NCI-H1436 (cell line): Measurements from ENCODE around the gene SYT13.

Experiments
- DNase-seq: peaks from one replicate; lab custom pipeline; 2025; lab: John Stamatoyannopoulos, UW

Gene SYT13

DNA sequence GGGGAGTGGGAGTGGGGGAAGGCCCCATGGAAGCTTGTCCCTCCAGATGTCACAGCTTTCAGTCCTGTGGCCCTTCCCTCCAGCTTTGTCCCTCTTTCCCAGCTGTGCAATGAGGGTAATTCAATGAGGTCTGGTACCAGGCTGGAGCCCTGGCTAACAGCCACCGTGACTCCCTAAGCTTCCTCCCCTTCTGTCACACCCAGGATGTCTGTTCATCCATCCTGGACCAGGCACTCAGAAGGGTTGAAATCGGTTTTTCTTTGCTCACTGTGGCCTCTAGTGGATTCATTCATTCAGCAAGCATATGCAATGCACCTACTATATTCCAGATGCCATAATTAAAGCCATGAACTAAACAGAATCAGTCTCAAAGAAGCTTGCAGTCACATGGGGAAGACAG lies 38.7 kb downstream of the SYT13 start:
- DNase-seq = no peak

DNA sequence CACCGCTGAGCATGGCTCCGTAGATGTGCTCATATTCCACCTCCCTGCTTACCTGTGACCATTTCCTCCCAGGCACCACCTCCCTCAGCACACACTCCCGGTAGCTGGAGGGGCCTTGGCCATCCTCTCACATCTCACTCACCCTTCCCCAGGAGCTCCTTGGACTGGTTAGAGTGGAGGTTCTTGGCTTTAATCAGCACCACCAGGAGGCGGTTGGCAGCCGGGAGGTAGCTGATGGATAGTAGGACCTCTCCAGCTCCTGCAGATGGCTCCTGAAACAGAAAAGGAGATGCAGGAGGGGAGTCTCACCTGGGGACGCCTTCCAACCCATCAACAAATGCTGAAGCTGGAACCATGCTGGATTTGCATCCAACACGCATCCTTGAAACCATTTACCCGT lies 39.9 kb downstream of the SYT13 start:
- DNase-seq = no peak

DNA sequence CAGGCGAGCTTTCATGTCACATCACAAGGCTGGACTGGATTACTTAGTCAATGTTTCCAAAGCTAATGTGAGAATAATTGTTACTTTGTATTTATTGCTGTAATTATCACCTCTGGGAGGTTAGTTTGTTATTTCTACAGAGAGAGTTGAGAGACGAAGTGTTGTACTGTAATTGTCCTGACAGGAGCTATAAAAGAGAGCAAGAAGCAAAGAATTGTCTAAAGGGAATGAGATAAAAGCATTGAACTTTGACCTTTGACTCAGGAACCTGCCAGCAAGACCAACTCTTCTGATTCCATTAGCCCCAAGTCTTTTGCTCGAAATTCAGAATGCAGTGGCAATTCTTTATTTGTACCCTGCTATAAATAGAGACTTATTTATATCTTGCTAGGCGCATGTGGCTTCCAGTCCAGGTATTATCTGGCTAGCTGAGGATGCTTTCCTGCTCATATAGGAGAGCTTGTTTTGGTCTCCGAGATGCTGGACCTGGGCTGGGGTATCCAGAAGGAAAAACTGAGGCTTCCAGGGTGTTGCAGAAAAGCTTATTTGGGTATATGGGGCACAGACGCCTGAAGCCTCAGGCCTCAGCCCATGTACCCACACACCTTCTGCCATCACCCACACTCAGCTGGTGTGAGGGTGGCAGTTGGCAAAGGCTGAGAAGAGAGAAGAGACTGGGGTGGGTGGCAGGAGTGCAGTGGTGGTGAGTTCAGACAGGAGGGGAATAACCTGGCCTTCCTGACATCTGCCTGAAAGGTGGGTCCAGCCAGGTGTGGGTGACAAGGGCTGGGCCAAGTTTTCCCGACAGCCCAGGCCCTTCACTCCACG lies 40.7 kb downstream of the SYT13 start:
- no peak for DNase-seq

DNA sequence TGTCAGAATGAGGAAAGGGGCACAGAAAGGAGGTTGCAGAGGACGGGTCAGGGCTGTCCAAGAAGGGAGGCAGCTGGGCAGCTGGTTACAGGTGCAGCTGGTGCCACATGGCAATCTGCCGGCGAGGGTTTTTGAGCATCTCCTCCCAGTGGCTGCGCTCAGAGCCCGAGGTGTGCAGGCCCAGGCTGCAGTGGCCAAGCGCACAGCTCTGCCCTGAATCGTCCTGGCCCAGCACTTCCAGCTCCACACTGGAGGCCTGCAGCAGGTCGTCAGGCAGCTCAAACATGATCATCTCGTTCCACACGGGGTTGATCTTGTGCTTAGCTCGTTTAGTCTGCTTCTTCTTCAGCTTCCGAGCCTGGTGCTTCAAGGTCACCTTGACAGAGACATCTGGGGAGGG lies 42.2 kb downstream of the SYT13 start:
- DNase-seq = no peak

DNA sequence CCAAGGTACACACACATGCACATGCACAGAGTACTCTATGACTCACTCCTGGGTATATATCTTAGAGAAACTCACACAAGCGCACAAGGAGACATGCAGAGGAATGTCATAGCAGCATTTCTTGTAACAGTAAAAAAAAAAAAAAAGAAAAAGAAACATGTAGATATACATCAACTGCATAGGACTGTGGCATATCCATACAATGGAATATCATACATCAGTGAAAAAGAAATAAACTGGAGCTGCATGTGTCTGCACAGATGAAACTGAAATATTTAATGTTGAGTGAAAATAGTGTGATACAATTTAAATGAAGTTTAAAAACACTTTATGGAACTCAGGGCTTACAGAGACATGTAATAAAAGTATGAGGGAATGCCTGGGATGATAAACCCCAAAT lies 46.4 kb downstream of the SYT13 start:
- DNase-seq = no peak

DNA sequence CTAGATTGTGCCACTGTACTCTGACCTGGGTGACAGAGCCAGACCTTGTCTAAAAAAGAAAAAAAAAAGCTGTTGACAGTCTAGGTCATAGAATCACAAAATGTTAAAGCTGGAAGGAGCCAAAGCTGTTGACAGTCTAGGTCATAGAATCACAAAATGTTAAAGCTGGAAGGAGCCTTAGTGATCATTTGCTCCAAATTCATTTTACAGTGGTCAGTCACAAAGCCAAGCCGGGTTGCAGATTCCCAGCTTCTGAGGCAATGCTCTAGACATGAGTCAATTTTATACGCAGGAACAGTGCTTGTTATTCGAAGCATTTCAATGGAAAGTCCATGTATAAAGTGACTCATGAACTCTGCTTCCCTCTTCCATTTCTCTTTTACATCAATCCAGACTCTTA lies 47.4 kb downstream of the SYT13 start:
- no peak for DNase-seq

DNA sequence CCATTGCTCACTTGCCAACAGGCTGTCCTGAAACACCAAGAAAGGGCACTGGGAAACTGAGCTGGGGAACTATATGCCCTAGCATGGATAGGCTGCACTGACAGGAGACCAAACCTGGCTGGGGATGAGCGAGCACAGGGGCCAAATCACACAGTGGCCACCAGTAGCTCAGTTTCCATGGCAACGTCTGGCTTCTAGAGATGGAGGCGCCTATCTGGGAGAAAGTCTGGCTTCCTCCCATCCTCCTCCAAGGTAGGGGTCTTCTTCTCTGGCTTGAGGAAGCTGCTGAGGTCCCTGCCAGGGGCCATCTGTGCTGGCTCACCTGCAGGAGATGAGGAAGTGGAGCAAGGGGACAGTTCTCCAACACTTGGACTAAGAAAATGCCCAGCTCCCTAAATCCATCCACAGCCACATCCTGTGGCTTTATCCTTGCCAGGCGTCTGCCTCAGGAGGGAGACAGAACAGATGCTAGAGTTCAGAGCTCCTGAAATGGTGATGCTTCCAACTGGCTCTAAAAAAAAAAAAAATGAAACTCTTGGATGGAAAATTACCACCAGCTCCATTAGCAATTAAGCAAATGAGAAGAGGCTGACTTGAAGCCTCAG lies 48.3 kb downstream of the SYT13 start:
- DNase-seq = no peak

DNA sequence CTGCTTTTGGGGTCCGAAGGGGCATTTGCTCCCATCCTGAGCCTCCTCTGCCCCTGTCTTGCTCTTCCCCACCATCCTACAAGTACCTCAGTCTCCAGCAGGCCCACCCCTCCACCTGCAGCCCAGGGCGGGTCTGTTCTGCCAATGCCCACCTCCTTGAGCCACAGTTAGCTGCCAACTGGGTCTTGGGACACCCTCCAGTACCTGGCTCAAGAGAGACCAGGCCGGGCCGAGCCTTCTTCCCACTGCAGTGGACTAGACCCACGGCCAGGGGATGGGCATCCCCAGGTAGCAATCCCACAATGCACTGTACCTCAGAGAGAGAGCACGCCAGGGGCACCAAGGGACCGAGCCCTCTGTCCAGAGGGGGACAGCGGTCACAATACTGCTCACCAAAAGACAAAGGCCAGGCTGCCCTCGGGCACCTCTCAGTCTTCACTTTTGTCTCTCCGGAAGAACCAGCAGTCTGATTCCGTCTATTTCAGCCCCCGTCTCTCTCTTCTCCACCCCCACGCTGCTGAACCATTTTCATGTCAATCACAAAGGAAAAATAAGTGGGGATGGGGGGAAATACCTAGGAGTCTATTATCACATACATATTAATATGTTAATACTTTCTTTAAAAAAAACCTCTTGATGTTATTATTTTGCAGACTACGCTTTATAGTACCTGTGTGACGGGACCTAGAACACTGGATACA lies 51.7 kb downstream of the SYT13 start:
- DNase-seq = no peak

DNA sequence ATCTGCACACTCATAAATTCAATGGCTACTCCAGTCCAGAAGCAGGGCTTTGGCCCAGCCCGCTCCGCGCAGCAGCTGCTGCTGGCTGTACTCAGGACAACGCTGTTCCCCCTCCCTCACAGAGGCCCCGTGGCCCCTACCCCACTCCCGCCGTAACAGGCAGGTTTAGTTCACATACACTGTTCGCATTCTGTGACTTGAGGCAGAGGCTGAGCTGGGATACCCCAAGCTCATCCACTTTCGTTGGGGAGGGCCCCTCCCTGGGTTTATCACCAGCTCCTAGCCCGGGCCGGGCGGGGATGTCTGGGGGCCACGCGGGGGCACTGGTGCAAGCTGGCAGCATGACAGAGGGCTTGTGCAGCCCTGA lies 52.4 kb downstream of the SYT13 start:
- no peak for DNase-seq

DNA sequence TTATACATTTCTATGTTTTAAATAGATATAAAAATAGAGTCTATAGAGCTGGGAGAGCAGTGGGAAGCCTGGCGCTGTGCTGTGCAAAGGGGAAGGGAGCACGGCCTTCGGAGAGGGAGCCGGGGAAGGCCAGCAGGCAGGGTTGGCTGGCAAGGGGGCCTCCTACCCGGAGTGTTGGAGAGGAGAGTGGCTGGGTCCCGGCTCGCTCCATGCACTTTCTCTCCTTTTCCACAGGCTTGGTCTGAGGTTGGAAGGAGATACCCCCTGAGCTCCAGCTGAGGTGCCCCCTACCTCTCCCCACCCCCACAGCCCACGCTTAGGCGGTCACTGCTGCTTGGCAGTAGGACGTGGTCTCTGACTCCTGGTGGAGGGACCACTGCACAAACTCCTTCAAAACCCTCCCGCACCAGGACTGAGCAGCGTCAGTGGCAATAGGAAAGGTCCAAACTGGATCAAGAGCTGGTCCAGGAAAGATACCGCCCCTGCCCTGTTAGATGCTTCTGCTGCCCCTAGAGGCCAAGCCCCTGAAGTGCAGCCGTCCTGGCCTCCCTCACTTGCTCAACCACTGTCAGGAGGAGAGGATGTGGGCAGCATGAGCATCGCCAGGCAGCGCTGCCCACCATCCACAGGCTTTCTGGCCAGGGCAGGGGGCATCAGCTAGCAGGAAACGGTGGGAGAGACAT lies 52.9 kb downstream of the SYT13 start:
- peak; percentile 21 for DNase-seq

DNA sequence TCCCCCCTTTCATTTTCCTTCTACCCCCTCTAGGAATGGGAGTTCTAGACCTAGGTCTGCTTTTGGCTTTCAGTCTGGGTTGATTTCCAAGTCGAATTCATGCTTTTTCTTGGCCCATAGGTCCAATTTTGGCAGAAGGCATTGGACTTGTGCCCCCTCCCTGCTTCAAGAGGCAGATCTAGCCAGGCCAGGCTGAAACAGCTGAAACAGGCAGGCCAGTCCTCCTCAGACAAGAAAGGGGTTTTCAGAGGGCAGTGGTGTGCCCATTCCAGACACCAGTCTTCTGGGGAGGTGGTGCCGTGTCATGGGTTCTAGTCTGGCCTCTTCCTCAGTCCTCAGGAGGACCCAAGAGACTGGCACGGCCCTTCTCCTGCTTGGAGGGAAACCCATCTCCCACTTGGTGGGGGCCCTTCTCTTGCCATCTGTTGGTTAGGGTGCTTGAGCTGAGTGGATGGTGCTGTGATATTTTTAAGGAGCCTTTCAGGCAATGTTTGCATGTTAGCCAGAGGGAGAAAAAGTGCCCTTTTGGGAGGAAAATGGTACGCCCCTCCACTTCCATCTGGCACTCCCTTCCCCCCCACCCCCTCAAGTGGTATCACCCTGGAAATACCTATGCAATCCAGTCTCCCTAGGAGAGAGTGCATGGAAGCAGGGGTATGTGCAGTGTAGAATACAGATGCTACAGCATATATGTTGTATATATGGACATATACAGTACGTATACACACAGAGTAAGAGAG lies 53.6 kb downstream of the SYT13 start:
- DNase-seq = no peak

DNA sequence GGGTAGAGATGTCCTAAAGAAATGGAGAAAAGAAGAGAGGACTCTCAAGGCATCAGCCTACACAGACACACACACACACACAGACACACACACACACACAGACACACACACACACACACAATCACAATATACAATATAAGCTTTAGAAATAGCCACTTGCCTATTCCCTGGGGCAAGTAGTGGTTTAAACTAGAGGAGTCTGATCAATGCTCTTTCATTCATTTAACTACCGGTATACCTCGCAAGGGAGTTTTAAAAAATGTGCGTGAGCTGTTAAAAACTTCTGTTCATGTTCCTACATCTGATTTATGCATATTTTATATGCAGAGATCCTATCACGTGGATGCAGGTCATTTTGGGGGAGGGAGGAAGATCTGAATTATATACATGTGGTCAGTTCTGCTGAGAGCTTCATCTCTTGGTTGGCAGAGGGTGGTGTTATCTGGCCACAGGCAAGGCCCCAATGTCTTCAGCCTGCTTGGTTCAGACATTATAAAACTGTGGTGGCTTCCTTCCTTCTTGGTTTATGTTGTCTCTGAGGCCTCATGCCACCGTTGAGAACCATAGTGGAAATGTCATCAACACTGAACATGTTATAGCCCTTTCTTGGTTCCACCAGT lies 56.6 kb downstream of the SYT13 start:
- DNase-seq = no peak

DNA sequence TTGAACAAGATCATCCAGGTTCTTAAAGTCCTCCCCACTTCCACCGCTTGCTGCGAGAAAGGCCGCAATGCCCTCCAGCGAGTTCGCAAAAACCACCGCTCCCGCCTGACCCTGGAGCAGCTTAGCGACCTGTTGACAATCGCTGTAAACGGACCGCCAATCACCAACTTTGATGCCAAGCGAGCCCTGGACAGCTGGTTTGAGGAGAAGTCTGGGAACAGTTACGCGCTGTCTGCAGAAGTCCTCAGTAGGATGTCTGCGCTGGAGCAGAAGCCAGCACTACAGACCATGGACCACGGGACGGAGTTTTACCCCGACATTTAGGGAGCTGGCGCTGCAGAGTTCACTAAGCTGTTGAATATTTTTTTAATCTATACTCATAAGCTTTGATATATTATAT lies 58.3 kb downstream of the SYT13 start:
- DNase-seq = no peak

DNA sequence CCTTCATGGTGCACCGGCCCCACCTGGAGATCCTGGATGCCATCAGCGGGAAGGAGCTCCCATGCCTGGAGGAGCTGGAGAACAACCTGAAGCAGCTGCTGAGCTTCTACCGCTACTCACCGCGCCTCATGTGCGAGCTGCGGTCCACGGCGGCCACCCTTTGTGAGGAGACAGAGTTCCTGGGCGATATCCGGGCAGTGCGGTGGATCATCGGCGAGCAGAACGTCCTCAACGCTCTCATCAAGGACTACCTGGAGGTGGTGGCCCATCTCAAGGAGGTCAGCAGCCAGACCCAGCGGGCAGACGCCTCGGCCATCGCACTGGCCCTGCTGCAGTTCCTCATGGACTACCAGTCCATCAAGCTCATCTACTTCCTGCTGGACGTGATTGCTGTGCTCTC lies 59.2 kb downstream of the SYT13 start:
- DNase-seq = no peak

DNA sequence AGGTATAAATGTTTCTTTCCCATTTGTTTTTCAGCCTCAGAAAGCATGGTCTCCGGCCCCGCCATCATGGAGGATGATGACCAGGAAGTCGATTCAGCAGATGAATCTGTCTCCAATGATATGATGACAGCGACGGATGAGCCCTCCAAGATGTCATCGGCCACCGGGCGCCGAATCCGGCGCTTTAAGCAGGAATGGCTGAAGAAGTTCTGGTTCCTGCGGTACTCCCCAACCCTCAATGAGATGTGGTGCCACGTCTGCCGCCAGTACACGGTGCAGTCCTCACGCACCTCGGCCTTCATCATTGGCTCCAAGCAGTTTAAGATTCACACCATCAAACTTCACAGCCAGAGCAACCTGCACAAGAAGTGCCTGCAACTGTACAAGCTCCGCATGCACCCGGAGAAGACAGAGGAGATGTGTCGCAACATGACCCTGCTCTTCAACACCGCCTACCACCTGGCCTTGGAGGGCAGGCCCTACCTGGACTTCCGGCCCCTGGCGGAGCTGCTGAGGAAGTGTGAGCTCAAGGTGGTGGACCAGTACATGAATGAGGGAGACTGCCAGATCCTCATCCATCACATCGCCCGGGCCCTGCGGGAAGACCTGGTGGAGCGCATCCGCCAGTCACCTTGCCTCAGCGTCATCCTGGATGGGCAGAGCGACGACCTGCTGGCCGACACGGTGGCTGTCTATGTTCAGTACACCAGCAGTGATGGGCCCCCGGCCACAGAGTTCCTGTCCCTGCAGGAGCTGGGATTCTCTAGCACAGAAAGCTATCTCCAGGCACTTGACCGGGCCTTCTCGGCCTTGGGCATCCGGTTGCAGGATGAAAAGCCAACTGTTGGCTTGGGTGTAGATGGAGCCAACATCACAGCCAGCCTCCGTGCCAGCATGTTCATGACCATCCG lies 59.9 kb downstream of the SYT13 start:
- no peak for DNase-seq

DNA sequence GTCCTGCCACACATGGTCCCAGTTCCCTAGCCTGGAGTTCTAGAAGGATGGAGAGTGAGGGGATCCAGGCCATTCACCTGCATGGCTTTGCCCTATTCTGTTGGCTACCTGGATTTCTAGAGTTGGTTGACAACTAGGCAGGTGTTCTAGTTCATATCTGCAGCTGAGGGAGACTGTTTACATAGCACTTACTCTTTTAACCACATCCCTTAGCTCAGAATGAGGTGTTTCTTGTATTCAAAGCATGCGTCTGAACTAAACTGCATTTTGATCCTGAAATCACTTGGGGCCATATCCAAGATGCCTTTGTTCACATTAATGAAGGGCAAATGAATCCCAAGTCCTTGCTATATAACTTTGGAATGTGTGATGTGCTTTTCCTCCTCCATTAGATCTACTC lies 60.9 kb downstream of the SYT13 start:
- DNase-seq = no peak

DNA sequence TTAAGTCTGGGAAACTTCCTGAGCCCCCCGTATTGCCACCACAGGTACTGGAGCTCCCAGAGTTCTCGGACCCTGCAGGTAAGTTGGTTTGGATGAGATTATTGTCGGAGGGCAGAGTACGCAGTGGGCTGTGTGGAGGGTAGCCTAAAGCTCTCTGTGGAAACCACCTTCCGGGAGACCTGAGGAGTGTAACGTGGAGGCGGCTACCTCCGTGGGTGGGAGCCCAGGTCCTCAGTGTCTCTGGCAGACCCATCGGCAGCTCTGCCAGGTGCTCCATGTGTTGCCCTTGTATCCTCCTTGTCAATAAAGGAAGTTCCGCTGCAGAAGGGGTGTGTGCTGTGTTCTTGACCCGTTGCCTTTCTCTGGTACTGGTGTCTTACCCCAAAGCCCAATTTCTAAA lies 61.4 kb downstream of the SYT13 start:
- DNase-seq = no peak

DNA sequence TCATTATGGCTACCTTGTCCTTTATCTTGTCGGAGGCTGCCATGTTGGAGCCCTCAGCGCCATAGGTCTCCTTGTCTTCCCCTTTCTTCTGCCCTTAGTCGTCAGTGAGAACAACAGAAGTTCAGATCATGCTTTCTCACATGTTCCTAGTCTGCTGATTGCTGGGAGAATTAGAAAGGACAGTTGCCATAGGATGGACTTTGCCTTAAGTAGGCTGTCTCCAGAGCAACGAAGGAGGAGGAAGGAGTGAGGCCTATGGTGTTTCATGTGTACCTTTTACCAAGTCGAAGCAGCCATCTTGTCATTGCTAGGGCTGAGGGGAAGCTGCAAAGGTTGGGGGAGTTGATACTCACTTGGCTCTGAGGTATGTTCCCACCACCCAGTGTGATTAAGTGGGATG lies 62.6 kb downstream of the SYT13 start:
- no peak for DNase-seq

DNA sequence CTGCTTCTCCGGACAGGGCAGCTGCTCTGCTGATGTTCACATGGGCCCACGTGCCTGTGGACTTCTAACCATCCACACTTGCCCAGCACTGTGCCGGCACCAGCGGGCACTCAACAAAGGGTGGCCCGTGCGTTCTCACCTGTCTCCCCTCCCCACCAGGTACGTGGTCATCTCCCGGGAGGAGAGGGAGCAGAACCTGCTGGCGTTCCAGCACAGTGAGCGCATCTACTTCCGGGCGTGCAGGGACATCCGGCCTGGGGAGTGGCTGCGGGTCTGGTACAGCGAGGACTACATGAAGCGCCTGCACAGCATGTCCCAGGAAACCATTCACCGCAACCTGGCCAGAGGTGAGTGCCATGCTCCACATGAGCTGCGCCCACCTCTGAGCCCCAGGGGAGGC lies 66.7 kb downstream of the SYT13 start:
- DNase-seq = no peak

DNA sequence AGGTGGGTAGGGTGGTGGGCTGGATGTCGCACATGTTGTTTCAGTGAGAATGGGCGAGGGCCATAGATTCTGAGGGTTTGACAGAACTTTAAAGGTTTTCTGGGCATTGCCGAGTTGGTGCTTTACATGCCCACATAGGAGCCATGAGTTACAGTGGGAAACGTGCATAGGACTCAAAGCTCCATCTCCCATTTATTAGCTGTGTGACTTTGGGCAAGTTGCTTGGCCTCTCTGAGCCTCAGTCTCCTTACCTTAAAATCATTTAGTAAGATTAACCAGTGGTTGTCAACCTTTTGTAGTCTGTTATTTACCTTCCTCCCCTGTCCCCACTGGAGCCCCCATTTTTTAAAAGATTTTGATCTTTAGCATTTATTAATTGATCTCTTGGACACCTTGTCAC lies 67.4 kb downstream of the SYT13 start:
- no peak for DNase-seq

DNA sequence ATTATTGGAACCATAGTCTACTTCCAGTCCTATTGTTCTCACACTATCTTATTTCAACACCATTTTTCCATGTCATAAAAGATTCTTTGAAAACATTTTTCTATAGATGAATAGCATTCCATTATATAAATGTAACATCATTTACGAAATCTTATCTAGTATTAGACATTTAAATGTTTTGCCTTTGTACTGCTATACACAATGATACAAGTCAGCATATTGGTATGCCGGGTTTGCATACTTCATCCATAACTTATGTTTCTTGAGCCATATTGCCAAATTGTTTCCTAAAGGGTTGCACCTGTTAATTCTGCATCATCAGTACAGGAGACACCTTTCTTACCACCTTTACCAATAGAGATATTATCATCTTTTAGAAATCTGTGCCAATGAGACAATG lies 68.2 kb downstream of the SYT13 start:
- no peak for DNase-seq
